NCI-H2029 (cell line): ENCODE data around the gene ENPP6.

ENCODE experiments used
- DNase-seq: peaks from one replicate; lab custom pipeline; 2025; lab: John Stamatoyannopoulos, UW

The ENPP6 gene

GRCh38 chr4:184217634-184218033, at the start of gene ENPP6:
TSS of gene ENPP6 (minus strand) at chr4:184217873. CDS start at chr4:184217819, 54 bp downstream.
- no peak for DNase-seq

GRCh38 chr4:184267206-184267608, 49.5 kb upstream of the ENPP6 start:
- no peak for DNase-seq

GRCh38 chr4:184265546-184266351, 48.1 kb upstream of the ENPP6 start:
- peak; percentile 88 for DNase-seq

GRCh38 chr4:184263910-184264732, 46.4 kb upstream of the ENPP6 start:
- peak; percentile 88 for DNase-seq

- no peak for DNase-seq
These were observed 45.8 kb upstream of the ENPP6 start for GRCh38 chr4:184263461-184263860.

GRCh38 chr4:184262901-184263300, 45.2 kb upstream of the ENPP6 start:
- DNase-seq: no peak

- DNase-seq: no peak
These were observed 43.6 kb upstream of the ENPP6 start for GRCh38 chr4:184261246-184261645.

GRCh38 chr4:184259866-184260265, 42.2 kb upstream of the ENPP6 start:
- no peak for DNase-seq

- DNase-seq: no peak
These were observed 41.4 kb upstream of the ENPP6 start for GRCh38 chr4:184259081-184259480.

- no peak for DNase-seq
These were observed 38.4 kb upstream of the ENPP6 start for GRCh38 chr4:184255871-184256642.

GRCh38 chr4:184255361-184255760, 37.7 kb upstream of the ENPP6 start:
- no peak for DNase-seq

- DNase-seq: no peak
These were observed 35.4 kb upstream of the ENPP6 start for GRCh38 chr4:184253072-184253420.

GRCh38 chr4:184252136-184253071, 34.7 kb upstream of the ENPP6 start:
- no peak for DNase-seq

GRCh38 chr4:184251670-184251980, 34.0 kb upstream of the ENPP6 start:
- DNase-seq: no peak

- DNase-seq: peak; percentile 33
These were observed 33.4 kb upstream of the ENPP6 start for GRCh38 chr4:184250795-184251669.

GRCh38 chr4:184248216-184248615, 30.5 kb upstream of the ENPP6 start:
- DNase-seq: no peak

GRCh38 chr4:184247421-184247820, 29.7 kb upstream of the ENPP6 start:
- DNase-seq: no peak

- DNase-seq: no peak
These were observed 28.8 kb upstream of the ENPP6 start for GRCh38 chr4:184246426-184246825.

GRCh38 chr4:184238072-184238745, 20.5 kb upstream of the ENPP6 start:
- DNase-seq: no peak

- DNase-seq: no peak
These were observed 19.9 kb upstream of the ENPP6 start for GRCh38 chr4:184237612-184238011.
